Effector memory CD8-positive, alpha-beta T cell (primary cell): ENCODE data around the gene GABRG3.

Experiments used
- ATAC-seq: fragments of 150-1000 bp; cut with Tn5 transposase; replicated peaks from 2 replicates; pipeline ENCODE4 v1.10.0; 2021; ENCODE audit warnings: mild to moderate bottlenecking, moderate library complexity
- DNase-seq, 3 experiments: peaks; one replicate each; pipeline ENCODE4 v3.0.0; 2021
- H3K27ac Mint-ChIP-seq, 2 donors: one replicate each; pipeline ENCODE4 v1.8.0; 2022; ENCODE audit warnings: mild to moderate bottlenecking in 2 of 2, mixed read lengths in 2 of 2, moderate library complexity in 2 of 2
- H3K27me3 Mint-ChIP-seq, 2 donors: one replicate each; pipeline ENCODE4 v1.8.0; 2022; ENCODE audit warnings: mixed read lengths in 2 of 2
- H3K36me3 Mint-ChIP-seq: one replicate; pipeline ENCODE4 v1.8.0; 2022; ENCODE audit warnings: mild to moderate bottlenecking, moderate library complexity, mixed read lengths; ENCODE audit not compliant: insufficient read depth
- H3K4me1 Mint-ChIP-seq, 2 donors: one replicate each; pipeline ENCODE4 v1.8.0; 2022; ENCODE audit warnings: low read depth in 2 of 2, mixed read lengths in 2 of 2
- H3K4me3 Mint-ChIP-seq, 2 donors: one replicate each; pipeline ENCODE4 v1.8.0; 2022; ENCODE audit warnings: mild to moderate bottlenecking in 2 of 2, mixed read lengths in 2 of 2, moderate library complexity in 2 of 2
- H3K9me3 Mint-ChIP-seq, 2 donors: one replicate each; pipeline ENCODE4 v1.8.0; 2022; ENCODE audit warnings: mixed read lengths in 2 of 2
- total RNA-seq, 9 experiments: gene quantifications; one replicate each; lab custom pipeline; 2026; lab: John Stamatoyannopoulos, UW

GABRG3 gene
- 0 to 0.10 (median 0) reads per million in 9 experiments for total RNA-seq

DNA sequence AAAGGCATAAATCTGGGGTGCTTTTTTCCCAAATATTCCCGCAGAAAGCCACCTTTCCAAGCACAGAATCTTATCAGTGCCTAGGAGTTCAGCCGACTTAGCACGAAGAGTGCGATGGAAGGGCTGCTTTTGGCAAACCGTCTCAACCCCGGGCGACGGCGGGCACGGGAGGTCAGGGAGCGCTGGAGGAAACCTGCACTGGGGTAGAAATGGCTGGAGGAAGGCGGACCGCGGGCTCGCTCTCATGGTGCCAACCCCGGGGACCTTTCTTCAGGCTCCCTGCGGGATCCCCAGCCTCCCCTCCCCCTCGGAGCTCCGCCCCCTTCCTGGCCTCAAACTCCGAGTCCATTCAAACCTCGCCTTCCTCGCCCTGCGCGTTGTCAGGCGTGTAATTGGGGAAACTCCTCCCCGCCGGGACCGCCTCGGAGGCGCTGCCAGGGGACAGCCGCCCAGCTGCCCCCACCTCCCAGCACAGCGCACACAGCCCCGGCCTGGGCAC lies at the start of gene GABRG3:
TSS of gene GABRG3 (plus strand) at position 470 of the 499 bp plus-strand sequence.
- Mint-ChIP-seq H3K9me3 (peaks cover 6% of the 10 kb centered on the region in 2 donors), H3K4me3 (no peak within 1 kb of the TSS), H3K4me1 (no peaks in the 10 kb centered on the region), H3K27ac (no peak within 1 kb of the TSS), H3K36me3 (no peaks in the 10 kb centered on the region), H3K27me3 (peaks cover 0 to 8% of the 10 kb centered on the region in 2 donors)
- no peak for DNase-seq
- ATAC-seq: no peak

- no peak for ATAC-seq
- no peaks in the 10 kb centered on the region for H3K4me1 Mint-ChIP-seq
- H3K4me3 Mint-ChIP-seq: no peak overlapping the region
- no peaks in the 10 kb centered on the region for H3K36me3 Mint-ChIP-seq
- H3K9me3 Mint-ChIP-seq: peaks cover 0 to 4% of the 10 kb centered on the region in 2 donors
- DNase-seq: no peak
- H3K27me3 Mint-ChIP-seq: no peaks in the 10 kb centered on the region
- H3K27ac Mint-ChIP-seq: no peak overlapping the region
These were observed 49.5 kb upstream of the GABRG3 start for GRCh38 chr15:26921433-26921832.

DNA sequence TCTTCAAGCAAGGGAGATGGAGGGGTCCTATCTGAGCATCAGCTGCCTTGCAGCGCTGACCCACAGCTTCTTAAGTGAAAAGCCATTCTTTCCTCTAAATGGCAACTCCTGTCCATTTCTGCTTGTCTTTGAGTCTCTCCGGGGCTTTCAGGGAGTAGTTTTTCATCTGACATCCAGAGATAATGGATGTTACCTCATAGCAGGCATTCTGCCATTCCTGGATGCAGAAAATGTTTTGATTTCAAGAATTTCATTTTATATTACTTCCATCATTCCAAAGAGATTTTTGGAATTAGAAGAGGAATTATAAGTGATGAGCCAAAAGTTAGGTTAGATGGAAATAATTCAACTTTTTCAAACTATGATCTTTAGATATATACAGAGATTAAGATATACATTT lies 44.9 kb upstream of the GABRG3 start:
- Mint-ChIP-seq H3K27ac (no peak overlapping the region), H3K4me1 (no peaks in the 10 kb centered on the region), H3K36me3 (no peaks in the 10 kb centered on the region), H3K4me3 (no peak overlapping the region), H3K9me3 (peaks cover 2 to 13% of the 10 kb centered on the region in 2 donors), H3K27me3 (no peaks in the 10 kb centered on the region)
- no peak for ATAC-seq
- DNase-seq: no peak

GRCh38 chr15:26928051-26928450 lies 42.9 kb upstream of the GABRG3 start:
- ATAC-seq (no peak), DNase-seq (no peak)
- H3K36me3 Mint-ChIP-seq: no peaks in the 10 kb centered on the region
- H3K27me3 Mint-ChIP-seq: no peaks in the 10 kb centered on the region
- H3K4me1 Mint-ChIP-seq: no peaks in the 10 kb centered on the region
- H3K9me3 Mint-ChIP-seq: peaks cover 5 to 20% of the 10 kb centered on the region in 2 donors
- no peak overlapping the region for H3K4me3 Mint-ChIP-seq
- H3K27ac Mint-ChIP-seq: no peak overlapping the region

DNA sequence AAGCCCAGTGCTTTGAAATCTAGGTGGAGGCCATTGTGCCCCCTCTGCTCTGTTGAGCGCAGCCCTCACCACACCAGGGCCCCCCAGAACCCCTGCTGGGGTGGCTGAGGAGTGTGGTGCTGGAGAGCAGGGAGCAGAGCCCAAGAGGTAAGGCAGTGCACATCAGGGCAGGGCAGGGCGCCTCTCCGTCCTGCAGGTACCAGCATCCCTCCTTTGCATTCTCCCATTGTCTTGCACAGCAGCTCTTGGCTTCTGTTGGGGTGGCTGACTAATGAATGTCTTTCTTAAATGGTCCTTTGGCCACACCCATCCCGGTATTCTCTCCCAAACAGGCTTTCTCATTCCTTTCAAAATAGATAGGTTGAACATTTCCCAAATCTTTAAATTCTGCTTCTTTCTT lies 41.4 kb upstream of the GABRG3 start:
- DNase-seq: no peak
- no peaks in the 10 kb centered on the region for H3K36me3 Mint-ChIP-seq
- no peak overlapping the region for H3K27ac Mint-ChIP-seq
- ATAC-seq: no peak
- no peaks in the 10 kb centered on the region for H3K4me1 Mint-ChIP-seq
- peaks cover 7 to 20% of the 10 kb centered on the region in 2 donors for H3K9me3 Mint-ChIP-seq
- no peaks in the 10 kb centered on the region for H3K27me3 Mint-ChIP-seq
- no peak overlapping the region for H3K4me3 Mint-ChIP-seq

DNA sequence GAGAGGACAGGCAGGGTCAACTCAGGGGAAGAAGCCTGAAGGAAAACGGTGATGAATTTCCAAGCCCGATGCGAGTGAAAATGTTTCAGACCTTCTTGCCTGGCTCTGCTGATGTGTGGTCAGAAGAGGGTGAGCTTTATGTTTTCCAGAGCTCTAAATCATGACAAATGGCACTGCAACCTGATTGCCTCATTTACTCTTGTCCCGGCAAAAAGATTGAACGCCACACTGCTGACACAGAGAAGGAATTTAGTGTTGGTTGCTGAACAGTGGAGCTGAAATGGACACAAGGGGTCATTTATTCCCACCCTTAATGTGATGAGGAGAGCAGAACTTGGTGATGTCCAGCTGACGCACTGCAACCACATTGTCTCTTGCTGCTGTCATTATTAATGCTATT lies 36.1 kb upstream of the GABRG3 start:
- no peak overlapping the region for H3K27ac Mint-ChIP-seq
- DNase-seq: no peak
- ATAC-seq: no peak
- H3K36me3 Mint-ChIP-seq: no peaks in the 10 kb centered on the region
- H3K27me3 Mint-ChIP-seq: no peaks in the 10 kb centered on the region
- H3K4me1 Mint-ChIP-seq: no peaks in the 10 kb centered on the region
- H3K4me3 Mint-ChIP-seq: no peak overlapping the region
- H3K9me3 Mint-ChIP-seq: peaks cover 16 to 33% of the 10 kb centered on the region in 2 donors

- H3K36me3 Mint-ChIP-seq: no peaks in the 10 kb centered on the region
- peaks cover 16 to 29% of the 10 kb centered on the region in 2 donors for H3K9me3 Mint-ChIP-seq
- no peak for DNase-seq
- ATAC-seq: no peak
- no peak overlapping the region for H3K27ac Mint-ChIP-seq
- H3K27me3 Mint-ChIP-seq: no peaks in the 10 kb centered on the region
- no peaks in the 10 kb centered on the region for H3K4me1 Mint-ChIP-seq
- no peak overlapping the region for H3K4me3 Mint-ChIP-seq
These were observed 35.7 kb upstream of the GABRG3 start for GRCh38 chr15:26935322-26935721.

DNA sequence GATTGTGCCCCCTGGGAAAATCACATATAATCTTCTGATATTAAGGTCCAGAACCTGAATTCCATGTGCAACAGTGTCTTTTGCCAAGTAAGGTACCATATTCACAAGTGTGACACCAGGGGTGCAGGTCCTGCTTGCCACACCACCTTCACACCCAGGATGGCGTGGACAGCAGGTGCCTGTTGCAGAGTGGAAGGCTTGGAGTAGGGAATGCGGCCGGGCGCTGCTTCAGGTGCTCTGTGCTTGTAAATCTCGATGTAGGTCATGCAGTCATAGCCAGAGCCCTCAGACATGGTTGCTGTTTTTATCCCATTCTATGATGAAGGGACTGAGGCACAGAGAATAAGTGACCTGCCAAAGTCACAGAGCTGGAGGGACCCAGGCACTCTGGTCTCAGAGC lies 34.5 kb upstream of the GABRG3 start:
- Mint-ChIP-seq H3K9me3 (peaks cover 15 to 23% of the 10 kb centered on the region in 2 donors), H3K36me3 (no peaks in the 10 kb centered on the region), H3K4me1 (no peaks in the 10 kb centered on the region), H3K27me3 (no peaks in the 10 kb centered on the region), H3K4me3 (no peak overlapping the region), H3K27ac (no peak overlapping the region)
- ATAC-seq: no peak
- no peak for DNase-seq

DNA sequence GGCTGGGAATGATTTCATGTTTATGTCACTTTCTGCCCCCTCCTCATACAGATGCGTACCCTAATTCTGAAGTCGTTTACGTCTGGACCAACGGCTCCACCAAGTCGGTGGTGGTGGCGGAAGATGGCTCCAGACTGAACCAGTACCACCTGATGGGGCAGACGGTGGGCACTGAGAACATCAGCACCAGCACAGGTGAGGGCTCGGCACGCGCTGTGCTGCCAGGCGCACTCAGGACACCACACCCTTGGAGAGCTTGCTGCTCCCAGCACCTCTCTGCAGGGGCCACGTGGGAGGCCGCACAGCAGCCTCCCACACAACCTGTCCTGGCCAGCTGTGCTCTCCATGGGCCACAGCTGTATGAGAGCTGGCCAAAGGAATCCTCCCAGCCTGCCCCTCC lies 33.8 kb upstream of the GABRG3 start:
- no peaks in the 10 kb centered on the region for H3K36me3 Mint-ChIP-seq
- no peaks in the 10 kb centered on the region for H3K27me3 Mint-ChIP-seq
- H3K4me3 Mint-ChIP-seq: no peak overlapping the region
- no peak overlapping the region for H3K27ac Mint-ChIP-seq
- no peaks in the 10 kb centered on the region for H3K4me1 Mint-ChIP-seq
- DNase-seq: no peak
- H3K9me3 Mint-ChIP-seq: peaks cover 13 to 19% of the 10 kb centered on the region in 2 donors
- ATAC-seq: no peak

DNA sequence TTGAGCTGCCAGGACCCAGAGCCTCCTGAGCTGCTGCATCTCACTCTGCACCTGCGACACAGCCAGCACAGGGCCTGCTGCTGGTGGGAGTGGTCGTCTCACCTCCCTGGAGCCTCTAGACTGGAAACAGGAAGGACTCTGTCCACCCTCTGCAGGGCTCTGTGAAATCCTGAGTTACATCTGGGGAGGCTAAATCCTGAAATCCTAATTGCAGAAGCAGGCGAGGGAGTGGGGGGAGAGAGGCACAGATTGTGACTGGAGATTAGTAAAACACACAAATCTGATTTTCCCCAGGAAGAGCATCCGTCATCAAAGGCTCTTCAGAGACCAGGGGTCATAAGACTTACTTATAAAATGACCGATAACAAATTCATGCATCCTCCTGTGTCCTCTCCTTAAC lies 31.6 kb upstream of the GABRG3 start:
- Mint-ChIP-seq H3K9me3 (peaks cover 11 to 26% of the 10 kb centered on the region in 2 donors), H3K36me3 (no peaks in the 10 kb centered on the region), H3K4me3 (no peak overlapping the region), H3K4me1 (no peaks in the 10 kb centered on the region), H3K27me3 (no peaks in the 10 kb centered on the region), H3K27ac (no peak overlapping the region)
- no peak for ATAC-seq
- DNase-seq: no peak

DNA sequence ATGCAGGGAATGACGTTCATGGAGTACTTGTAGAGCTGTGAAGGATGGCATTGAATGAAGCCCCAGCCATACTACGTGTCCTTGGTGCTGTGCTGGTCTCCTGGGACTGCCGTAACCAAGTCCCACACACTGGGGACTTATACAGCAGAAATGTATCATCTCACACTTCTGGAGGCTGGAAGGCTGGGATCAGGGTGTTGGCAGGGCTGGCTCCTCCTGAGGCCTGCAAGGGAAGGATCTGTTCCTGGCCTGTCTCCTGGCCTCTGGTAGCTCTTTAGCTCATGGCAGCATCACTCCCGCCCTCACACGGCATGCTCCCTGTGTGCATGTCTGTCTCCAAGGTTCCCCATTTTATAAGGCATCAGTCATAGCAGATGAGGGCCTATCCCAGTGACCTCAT lies 29.5 kb upstream of the GABRG3 start:
- no peak for DNase-seq
- Mint-ChIP-seq H3K27me3 (no peaks in the 10 kb centered on the region), H3K9me3 (peaks cover 12 to 32% of the 10 kb centered on the region in 2 donors), H3K36me3 (no peaks in the 10 kb centered on the region), H3K4me3 (no peak overlapping the region), H3K27ac (no peak overlapping the region), H3K4me1 (no peaks in the 10 kb centered on the region)
- ATAC-seq: no peak

DNA sequence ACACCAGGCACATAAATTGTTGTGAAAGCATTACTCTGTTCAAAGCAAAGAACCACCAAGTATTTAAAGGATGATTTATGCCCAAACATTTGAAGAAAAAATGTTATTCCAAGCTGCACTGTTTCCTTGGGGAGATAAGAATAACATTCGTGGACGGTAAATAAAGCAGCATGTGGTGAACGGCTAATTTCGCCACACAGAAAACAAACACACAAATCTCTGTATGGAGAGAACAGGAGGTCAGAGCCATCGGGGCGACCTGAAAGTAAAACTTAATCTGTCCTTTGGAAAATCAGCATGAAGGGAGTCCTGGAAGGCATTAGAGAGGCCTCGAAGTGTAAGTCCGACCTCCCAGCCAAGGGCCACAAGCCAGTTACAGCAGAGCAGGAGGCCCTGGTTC lies 27.1 kb upstream of the GABRG3 start:
- H3K27ac Mint-ChIP-seq: no peak overlapping the region
- H3K36me3 Mint-ChIP-seq: no peaks in the 10 kb centered on the region
- no peak for ATAC-seq
- no peak for DNase-seq
- no peak overlapping the region for H3K4me3 Mint-ChIP-seq
- peaks cover 11 to 30% of the 10 kb centered on the region in 2 donors for H3K9me3 Mint-ChIP-seq
- no peaks in the 10 kb centered on the region for H3K4me1 Mint-ChIP-seq
- no peaks in the 10 kb centered on the region for H3K27me3 Mint-ChIP-seq

GRCh38 chr15:26945046-26945445 lies 25.9 kb upstream of the GABRG3 start:
- Mint-ChIP-seq H3K4me1 (no peaks in the 10 kb centered on the region), H3K4me3 (no peak overlapping the region), H3K36me3 (no peaks in the 10 kb centered on the region), H3K9me3 (peaks cover 9 to 23% of the 10 kb centered on the region in 2 donors), H3K27me3 (no peaks in the 10 kb centered on the region), H3K27ac (no peak overlapping the region)
- ATAC-seq (no peak), DNase-seq (no peak)

DNA sequence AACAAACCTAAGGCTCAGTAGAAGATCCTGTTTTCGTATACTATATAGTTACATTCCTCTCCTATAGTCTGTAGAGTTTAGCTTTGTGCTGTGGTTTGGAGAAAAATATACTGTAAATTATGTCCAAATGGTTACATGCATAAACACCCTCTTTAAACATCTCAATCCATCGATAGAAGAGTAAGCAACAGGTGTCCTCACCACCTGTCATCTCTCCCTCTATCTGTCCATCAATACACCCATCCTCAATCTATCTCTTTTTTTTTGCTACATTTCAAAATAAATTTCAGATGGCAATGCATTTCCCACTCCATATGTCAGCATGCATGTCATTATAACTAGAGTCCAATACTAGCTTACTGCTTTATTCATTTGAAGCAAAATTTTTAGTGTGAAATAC lies 21.0 kb upstream of the GABRG3 start:
- Mint-ChIP-seq H3K4me3 (no peak overlapping the region), H3K27ac (no peak overlapping the region), H3K27me3 (no peaks in the 10 kb centered on the region), H3K36me3 (no peaks in the 10 kb centered on the region), H3K9me3 (peaks cover 7 to 27% of the 10 kb centered on the region in 2 donors), H3K4me1 (no peaks in the 10 kb centered on the region)
- no peak for DNase-seq
- no peak for ATAC-seq

DNA sequence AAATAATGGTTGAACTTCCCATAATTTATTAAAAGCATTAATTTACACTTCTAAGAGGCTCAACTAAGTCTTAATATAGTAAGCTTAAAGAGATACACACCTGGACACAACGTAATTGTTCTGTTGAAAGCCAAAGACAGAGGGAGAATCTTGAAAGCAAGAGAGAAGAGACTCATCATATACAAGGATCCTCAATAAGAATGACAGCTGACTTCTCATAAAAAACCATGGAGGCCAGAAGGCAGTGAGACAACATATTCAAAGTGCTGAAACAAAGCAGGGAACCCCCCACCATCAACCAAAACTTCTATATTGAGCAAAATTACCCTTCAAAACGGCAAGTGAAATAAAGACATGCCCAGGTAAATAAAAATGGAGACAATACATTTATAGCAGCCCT lies 16.6 kb upstream of the GABRG3 start:
- ATAC-seq (no peak), DNase-seq (no peak)
- H3K36me3 Mint-ChIP-seq: no peaks in the 10 kb centered on the region
- peaks cover 5 to 13% of the 10 kb centered on the region in 2 donors for H3K9me3 Mint-ChIP-seq
- H3K4me1 Mint-ChIP-seq: no peaks in the 10 kb centered on the region
- H3K27ac Mint-ChIP-seq: no peak overlapping the region
- H3K27me3 Mint-ChIP-seq: no peaks in the 10 kb centered on the region
- no peak overlapping the region for H3K4me3 Mint-ChIP-seq
